T-helper 2 cell treated with Interferon-gamma antibody and Interleukin-4, amounts not matched to agents 100 ng/mL and 5 ng/mL, for 36 hours (primary cell): ENCODE results near the gene NCAM2. TPM values are rescaled to one million over a fixed set of nuclear protein-coding genes. Genes with fewer than 3 reads are reported as not detected.
"Not testable (repeated sequence)": the region's sequence is repeated elsewhere in the genome, so short reads cannot be mapped to it uniquely, and the experiment has no call there.

Experiments used
- intact Hi-C: fragments of 100-400 bp; cut with micrococcal nuclease; formaldehyde crosslinking; loops from one replicate; pipeline ENCODE4 v1.15.1; 2023
- total RNA-seq: library from RNA; stranded (reverse); gene quantifications from 2 replicates; pipeline ENCODE4 v1.2.3, GENCODE V29; 2022

The NCAM2 gene
- total RNA-seq, 1 donor from 2014 or later = 0.02 TPM

- intact Hi-C loops = no loop called here
These were observed 293.8 kb downstream of the NCAM2 start for GRCh38 chr21:21291883-21292569.

GRCh38 chr21:21295303-21295702 is 297.1 kb downstream of the NCAM2 start:
- intact Hi-C loops = no loop called here

- intact Hi-C loops = no loop called here
These were observed 299.0 kb downstream of the NCAM2 start for GRCh38 chr21:21297211-21297610.

GRCh38 chr21:21301013-21301412 is 302.8 kb downstream of the NCAM2 start:
- intact Hi-C loops = no loop called here

- intact Hi-C loops = no loop called here
These were observed 311.3 kb downstream of the NCAM2 start for GRCh38 chr21:21309510-21309909.

GRCh38 chr21:21324297-21324696 is 326.1 kb downstream of the NCAM2 start:
- intact Hi-C loops = no loop called here

GRCh38 chr21:21332492-21332891 is 334.3 kb downstream of the NCAM2 start:
- intact Hi-C loops = no loop called here

GRCh38 chr21:21341041-21341440 is 342.8 kb downstream of the NCAM2 start:
- intact Hi-C loops = no loop called here

- intact Hi-C loops = no loop called here
These were observed 347.1 kb downstream of the NCAM2 start for GRCh38 chr21:21345296-21345695.

GRCh38 chr21:21345872-21346271 is 347.7 kb downstream of the NCAM2 start:
- intact Hi-C loops = no loop called here

GRCh38 chr21:21366277-21366676 is 368.1 kb downstream of the NCAM2 start:
- intact Hi-C loops = no loop called here

- intact Hi-C loops = no loop called here
These were observed 369.4 kb downstream of the NCAM2 start for GRCh38 chr21:21367583-21367982.

- intact Hi-C loops = loop anchor here (5.0 kb wide), 2 partner anchors 212 to 372 kb away; no protein-coding TSS in a partner anchor
These were observed 375.8 kb downstream of the NCAM2 start for GRCh38 chr21:21373969-21374368.

GRCh38 chr21:21383126-21383525 is 384.9 kb downstream of the NCAM2 start:
- intact Hi-C loops = no loop called here

- intact Hi-C loops = no loop called here
These were observed 386.8 kb downstream of the NCAM2 start for GRCh38 chr21:21384977-21385376.

GRCh38 chr21:21385404-21385803 is 387.2 kb downstream of the NCAM2 start:
- intact Hi-C loops = no loop called here

GRCh38 chr21:21387916-21388315 is 389.7 kb downstream of the NCAM2 start:
- intact Hi-C loops = no loop called here

- intact Hi-C loops = no loop called here
These were observed 395.9 kb downstream of the NCAM2 start for GRCh38 chr21:21394064-21394463.

GRCh38 chr21:21396424-21396823 is 398.2 kb downstream of the NCAM2 start:
- intact Hi-C loops = no loop called here

- intact Hi-C loops = no loop called here
These were observed 399.3 kb downstream of the NCAM2 start for GRCh38 chr21:21397464-21397863.

GRCh38 chr21:21401444-21401843 is 403.2 kb downstream of the NCAM2 start:
- intact Hi-C loops = no loop called here

GRCh38 chr21:21402187-21402586 is 404.0 kb downstream of the NCAM2 start:
- intact Hi-C loops = not testable (repeated sequence)

GRCh38 chr21:21404261-21404660 is 406.1 kb downstream of the NCAM2 start:
- intact Hi-C loops = not testable (repeated sequence)

- intact Hi-C loops = no loop called here
These were observed 408.7 kb downstream of the NCAM2 start for GRCh38 chr21:21406921-21407320.
